K562 (cell line): Measurements from ENCODE around the gene GLCCI1. TPM values are rescaled to one million over a fixed set of nuclear protein-coding genes. Genes with fewer than 3 reads are reported as not detected.

Experiments
- ATAC-seq: fragments of 200-7000 bp; cut with Tn5 transposase; 3 replicates; pipeline ENCODE4 v1.9.1; 2020; ENCODE audit warnings: moderate library complexity
- BruUV-seq: library from RNA; stranded (reverse); fragments of 400-500 nt; replicated peaks from 2 replicates; lab custom pipeline; 2021; lab: Mats Ljungman, UMichigan
- CTCF ChIA-PET: fragments of 300-600 bp; formaldehyde crosslinking; extraction: SDS; loops from one replicate; lab custom pipeline; 2021; ENCODE audit warnings: low intra/inter-chr PET ratio; lab: Yijun Ruan, JAX
- POLR2A ChIA-PET: fragments of 300-600, 350-650 bp; sonication (Branson Sonifier 250); formaldehyde crosslinking; extraction: SDS; loops from one replicate; lab custom pipeline; 2021; ENCODE audit warnings: antibody characterized with exemption, inconsistent platforms; lab: Yijun Ruan, JAX
- DNase-seq, 4 experiments: peaks; one replicate each; pipeline versions ENCODE4 v3.0.0 to v3.0.0-alpha.2; 2011 to 2018; ENCODE audit warnings: low spot score in 3 of 4, mixed read lengths in 3 of 4; ENCODE audit errors: extremely low read depth in 1 of 4
- FAIRE-seq: peaks from 2 replicates; lab custom pipeline; 2011; peaks lifted over from hg19 to GRCh38; lab: Jason Lieb, UNC
- H2AFZ ChIP-seq: 2 replicates; pipeline ENCODE4 v1.6.0; 2011; ENCODE audit warnings: low read depth, low read length, control low read depth, inconsistent platforms
- H3K27ac ChIP-seq: fragments of 200-600 bp; 3 replicates; pipeline ENCODE4 v1.8.0; 2011; ENCODE audit warnings: low read depth, mild to moderate bottlenecking, control low read depth, inconsistent platforms, low read length, moderate library complexity, mixed read lengths; ENCODE audit errors: extremely low read depth
- H3K27me3 ChIP-seq, 2 experiments: fragments of 300-600 bp in 1 of 2; 2 replicates in 1 of 2; 3 replicates in 1 of 2; pipeline versions ENCODE4 v1.6.0 to v1.8.0; 2011; ENCODE audit warnings: inconsistent platforms in 2 of 2, low read length in 2 of 2, mild to moderate bottlenecking in 1 of 2, mixed read lengths in 1 of 2, moderate library complexity in 1 of 2; ENCODE audit not compliant: control insufficient read depth in 2 of 2, insufficient read depth in 2 of 2
- H3K36me3 ChIP-seq: fragments of 300-600 bp; 3 replicates; pipeline ENCODE4 v1.8.0; 2011; ENCODE audit warnings: mild to moderate bottlenecking, low read length, inconsistent platforms; ENCODE audit not compliant: control insufficient read depth, insufficient read depth
- H3K4me1 ChIP-seq, 2 experiments: fragments of 200-600 bp in 1 of 2; replicated peaks in 1 of 2; 2 replicates in 1 of 2; 3 replicates in 1 of 2; pipeline versions ENCODE4 v1.5.1 to v1.8.0; 2011; ENCODE audit warnings: inconsistent platforms in 2 of 2, low read length in 2 of 2, mild to moderate bottlenecking in 1 of 2, mixed read lengths in 1 of 2, moderate library complexity in 1 of 2; ENCODE audit not compliant: control insufficient read depth in 2 of 2, insufficient read depth in 2 of 2
- H3K4me2 ChIP-seq: 2 replicates; pipeline ENCODE4 v1.6.1; 2011; ENCODE audit warnings: low read length, control low read depth, inconsistent platforms, mixed read lengths; ENCODE audit not compliant: insufficient read depth
- H3K4me3 ChIP-seq: fragments of 200-600 bp; sonication (generic), shearing (Covaris generic); 2 replicates; pipeline ENCODE4 v1.5.1; 2016; ENCODE audit warnings: control low read depth, inconsistent platforms
- H3K79me2 ChIP-seq: fragments of 200-600 bp; 3 replicates; pipeline ENCODE4 v1.8.0; 2011; ENCODE audit warnings: low read length, inconsistent platforms; ENCODE audit not compliant: control insufficient read depth, insufficient read depth
- H3K9ac ChIP-seq, 2 experiments: 2 replicates each; pipeline versions ENCODE4 v1.6.0 to v1.6.1; 2011; ENCODE audit warnings: low read depth in 2 of 2, low read length in 2 of 2, control low read depth in 1 of 2, inconsistent platforms in 1 of 2, mild to moderate bottlenecking in 1 of 2, mixed read lengths in 1 of 2; ENCODE audit not compliant: insufficient read depth in 1 of 2
- H3K9me1 ChIP-seq: one replicate; pipeline ENCODE4 v1.6.0; 2011; ENCODE audit warnings: inconsistent platforms, mild to moderate bottlenecking, low read length, moderate library complexity; ENCODE audit not compliant: control insufficient read depth, insufficient read depth
- H3K9me3 ChIP-seq: replicated peaks from 2 replicates; pipeline ENCODE4 v1.5.1; 2011; ENCODE audit warnings: low read depth, low read length, inconsistent platforms; ENCODE audit not compliant: control insufficient read depth, insufficient read depth
- H4K20me1 ChIP-seq: replicated peaks from 2 replicates; pipeline ENCODE4 v1.6.1; 2011; ENCODE audit warnings: low read length, inconsistent platforms, mixed read lengths; ENCODE audit not compliant: control insufficient read depth, insufficient read depth
- CHD4 ChIP-seq: fragments of 200-600 bp; sonication (generic); IDR thresholded peaks from 3 replicates; pipeline ENCODE4 v1.6.1; 2012; ENCODE audit warnings: low read depth, mild to moderate bottlenecking, mixed read lengths, low read length, inconsistent platforms; ENCODE audit not compliant: insufficient read depth, insufficient replicate concordance, poor library complexity, severe bottlenecking
- CTBP1 ChIP-seq: fragments of 450-650 bp; IDR thresholded peaks from 2 replicates; pipeline ENCODE4 v1.6.1; 2016; ENCODE audit warnings: borderline replicate concordance
- GABPB2 ChIP-seq: fragments of 250-450 bp; sonication (Bioruptor Pico); conservative IDR thresholded peaks from 2 replicates; pipeline ENCODE4 v1.5.1; 2021; ENCODE audit warnings: mild to moderate bottlenecking
- IRF1 ChIP-seq: sonication (generic); formaldehyde crosslinking; IDR thresholded peaks from 2 replicates; pipeline ENCODE4 v1.8.0; 2022; ENCODE audit warnings: missing genetic modification reagents, mild to moderate bottlenecking, borderline replicate concordance
- IRF2 ChIP-seq: sonication (generic); formaldehyde crosslinking; IDR thresholded peaks from 2 replicates; pipeline ENCODE4 v1.8.1; 2022; ENCODE audit warnings: mild to moderate bottlenecking, missing genetic modification reagents
- MTF1 ChIP-seq: fragments of 250-450 bp; sonication (Bioruptor Pico); IDR thresholded peaks from 2 replicates; pipeline ENCODE4 v1.9.0; 2021; ENCODE audit warnings: moderate library complexity, mild to moderate bottlenecking, inconsistent platforms, borderline replicate concordance
- SRSF9 ChIP-seq: fragments of 200-400 bp; formaldehyde crosslinking; IDR thresholded peaks from 2 replicates; pipeline ENCODE4 v1.6.1; 2017; ENCODE audit warnings: low read depth, low read length, borderline replicate concordance
- ZNF277 ChIP-seq: fragments of 250-450 bp; sonication (Bioruptor Pico); IDR thresholded peaks from 2 replicates; pipeline ENCODE4 v1.8.0; 2022; ENCODE audit warnings: inconsistent platforms, mild to moderate bottlenecking, moderate library complexity, borderline replicate concordance
- ZNF707 ChIP-seq: fragments of 250-450 bp; sonication (Bioruptor Pico); conservative IDR thresholded peaks from 2 replicates; pipeline ENCODE4 v1.8.0; 2022; ENCODE audit warnings: inconsistent platforms, mild to moderate bottlenecking, moderate library complexity
- WGBS: fragments of 100-300 bp; shearing (Covaris generic); methylation state at CpG from one replicate; pipeline ENCODE4 v1.1.6; 2016; ENCODE audit warnings: low coverage, mixed read lengths; ENCODE audit not compliant: insufficient coverage; ENCODE audit errors: missing lambda C conversion rate; 5-methylcytosine and 5-hydroxymethylcytosine counted together
- in situ Hi-C: fragments of 300-500 bp; cut with MboI; formaldehyde crosslinking; loops from 4 replicates; pipeline ENCODE4 v1.15.0; 2018; ENCODE audit warnings: inconsistent platforms, mixed read lengths
- intact Hi-C: fragments of 100-400 bp; cut with micrococcal nuclease; formaldehyde crosslinking; loops from 2 replicates; pipeline ENCODE4 v1.14.2; 2022
- polyA plus RNA-seq, 8 experiments: library from polyadenylated mRNA; depleted of rRNA in 4 of 8; stranded (reverse) in 5 of 8; unstranded in 3 of 8; fragments of >200 nt; fragmentation: Nextera tagmentation in 2 of 8; fragmentation: Illumina TruSeq in 1 of 8; extraction: Ambion mirVana in 2 of 8; extraction: Trizol in 1 of 8; gene quantifications; 2 replicates each; pipeline versions ENCODE4 v1.2.1 to v1.2.3, GENCODE V29; 2011 to 2014; ENCODE audit warnings: inconsistent platforms in 1 of 8, missing spikeins in 1 of 8
- total RNA-seq, 7 experiments: library from RNA; depleted of rRNA in 6 of 7; stranded (reverse); fragments of >200 nt in 6 of 7; fragmentation: Illumina TruSeq in 2 of 7; extraction: Trizol in 2 of 7; gene quantifications; 2 replicates each; pipeline versions ENCODE4 v1.2.1 to v1.2.3, GENCODE V29; 2011 to 2021; ENCODE audit warnings: low replicate concordance in 1 of 7

GLCCI1 gene
- total and polyA plus RNA-seq, 9 of the 15 experiments (the other 6 are each of a cell fraction or from before 2014, with no cell fraction given), result 2.7 to 11.9 (median 7.2) TPM

- TF ChIP-seq CTBP1 (no peak), IRF2 (CRISPR knock-in tag) (no peak), ZNF277 (CRISPR knock-in tag) (peak; percentile 70; the same call in 1 of the 2 replicates), MTF1 (CRISPR knock-in tag) (peak; percentile 61; the same call in 1 of the 2 replicates), SRSF9 (no peak), ZNF707 (CRISPR knock-in tag) (0 out of 2 replicates have a peak, but pooled peaks have one; percentile 15), CHD4 (no peak), IRF1 (no peak), GABPB2 (CRISPR knock-in tag) (0 out of 2 replicates have a peak, but pooled peaks have one; percentile 28)
- TF ChIP-seq, all 486 proteins: peak for 4
- no peak for ATAC-seq
- no peak for FAIRE-seq
- H3K9me3 ChIP-seq, result no peaks in the 10 kb centered on the region
- H3K36me3 ChIP-seq, result no peaks in the 10 kb centered on the region
- 57% methylated on average over 3 of the region's 3 CpGs for WGBS
- no peak overlapping the region for H3K4me2 ChIP-seq
- H3K4me3 ChIP-seq, result no peak overlapping the region
- H3K79me2 ChIP-seq, result peaks cover 22% of the 10 kb centered on the region; the same call in 2 of the 3 replicates
- no peak overlapping the region for H3K9ac ChIP-seq
- no peaks in the 10 kb centered on the region for H3K9me1 ChIP-seq
- ChIA-PET CTCF (no interaction called here), POLR2A (interaction anchor here (1.0 kb wide), 2 partner anchors 12 to 14 kb away, joined by 3 to 6 read pairs; no protein-coding TSS in a partner anchor)
- intact Hi-C loops, result no loop called here
- H4K20me1 ChIP-seq, result no peaks in the 10 kb centered on the region
- DNase-seq, result no peak
- H3K27ac ChIP-seq, result no peak overlapping the region
- H3K27me3 ChIP-seq, result no peaks in the 10 kb centered on the region
- BruUV-seq, result no TSS peak
- no peak overlapping the region for H2AFZ ChIP-seq
- H3K4me1 ChIP-seq, result peaks cover 0 to 16% of the 10 kb centered on the region in 2 experiments; a peak in 2 of 5 replicates
- in situ Hi-C loops, result no loop called here
These were observed 15.8 kb downstream of the GLCCI1 start for GRCh38 chr7:7984424-7984823.
